HepG2 (cell line): Measurements from ENCODE around the gene PSMG4. TPM values are rescaled to one million over a fixed set of nuclear protein-coding genes. Genes with fewer than 3 reads are reported as not detected.
A peak's percentile ranks its signal among the peaks of the same experiment; 100 is the strongest.

Experiments
- HDAC2 ChIP-seq: sonication (generic); formaldehyde crosslinking; IDR thresholded peaks from 2 replicates; pipeline ENCODE4 v1.4.0; 2020; ENCODE audit warnings: missing genetic modification reagents
- KLF16 ChIP-seq, 2 experiments: sonication (generic) in 1 of 2; formaldehyde crosslinking in 1 of 2; IDR thresholded peaks; 2 replicates each; pipeline versions ENCODE4 v1.6.1 to v1.8.0; 2016 to 2023; ENCODE audit warnings: missing genetic modification reagents in 2 of 2, missing compliant biosample characterization in 1 of 2
- NFAT5 ChIP-seq: sonication (generic); formaldehyde crosslinking; IDR thresholded peaks from 2 replicates; pipeline ENCODE4 v1.4.0; 2020; ENCODE audit warnings: missing genetic modification reagents
- NR2C2 ChIP-seq: sonication (generic); formaldehyde crosslinking; IDR thresholded peaks from 2 replicates; pipeline ENCODE4 v1.4.0; 2020; ENCODE audit warnings: missing genetic modification reagents, mild to moderate bottlenecking, moderate library complexity, borderline replicate concordance
- SKIL ChIP-seq: sonication (generic); formaldehyde crosslinking; IDR thresholded peaks from 2 replicates; pipeline ENCODE4 v1.8.0; 2022; ENCODE audit warnings: missing genetic modification reagents, mild to moderate bottlenecking, moderate library complexity, borderline replicate concordance
- TIGD3 ChIP-seq: sonication (generic); formaldehyde crosslinking; IDR thresholded peaks from 2 replicates; pipeline ENCODE4 v1.5.1; 2020; ENCODE audit warnings: mild to moderate bottlenecking, missing genetic modification reagents, borderline replicate concordance
- ZFP82 ChIP-seq: sonication (generic); formaldehyde crosslinking; IDR thresholded peaks from 2 replicates; pipeline ENCODE4 v1.5.1; 2020; ENCODE audit warnings: mild to moderate bottlenecking, missing genetic modification reagents, borderline replicate concordance
- ZFY ChIP-seq: sonication (generic); formaldehyde crosslinking; IDR thresholded peaks from 2 replicates; pipeline ENCODE4 v1.4.0; 2020; ENCODE audit warnings: missing genetic modification reagents
- ZKSCAN8 ChIP-seq: IDR thresholded peaks from 2 replicates; pipeline ENCODE4 v1.6.1; 2016; ENCODE audit warnings: borderline replicate concordance, missing genetic modification reagents, missing compliant biosample characterization
- ZNF124 ChIP-seq: sonication (generic); formaldehyde crosslinking; IDR thresholded peaks from 2 replicates; pipeline ENCODE4 v1.4.0; 2020; ENCODE audit warnings: missing genetic modification reagents
- ZNF18 ChIP-seq: sonication (generic); formaldehyde crosslinking; IDR thresholded peaks from 2 replicates; pipeline ENCODE4 v1.8.0; 2022; ENCODE audit warnings: mild to moderate bottlenecking, missing genetic modification reagents; ENCODE audit not compliant: insufficient replicate concordance
- ZNF350 ChIP-seq: sonication (generic); formaldehyde crosslinking; IDR thresholded peaks from 2 replicates; pipeline ENCODE4 v1.4.0; 2020; ENCODE audit warnings: mild to moderate bottlenecking, low read depth, missing genetic modification reagents, borderline replicate concordance
- polyA plus RNA-seq, 8 experiments: library from polyadenylated mRNA; depleted of rRNA in 3 of 8; stranded (reverse) in 7 of 8; unstranded in 1 of 8; fragments of >200 nt; fragmentation: Illumina TruSeq in 4 of 8; extraction: Trizol in 4 of 8; gene quantifications; 2 replicates each; pipeline versions ENCODE4 v1.2.1 to v1.2.3, GENCODE V29; 2011 to 2016; ENCODE audit warnings: low read depth in 4 of 8, missing spikeins in 1 of 8, mixed read lengths in 1 of 8; ENCODE audit not compliant: insufficient read depth in 1 of 8
- total RNA-seq, 5 experiments: library from RNA; depleted of rRNA; stranded (reverse); fragments of >200 nt; fragmentation: Illumina TruSeq; extraction: Trizol; gene quantifications; 2 replicates each; pipeline ENCODE4 v1.2.3, GENCODE V29; 2016; ENCODE audit warnings: low read depth in 1 of 5
- TF ChIP-seq, protein P1 (sequence below): sonication (generic); formaldehyde crosslinking; IDR thresholded peaks from 2 replicates; pipeline ENCODE4 v1.9.0; 2021; ENCODE audit warnings: missing genetic modification reagents, borderline replicate concordance
- TF ChIP-seq, protein P2 (sequence below): sonication (generic); formaldehyde crosslinking; IDR thresholded peaks from 2 replicates; pipeline ENCODE4 v1.5.1; 2020; ENCODE audit warnings: mild to moderate bottlenecking, missing genetic modification reagents, moderate library complexity

PSMG4 gene
- total and polyA plus RNA-seq, 2 of the 13 experiments (the other 11 are each of a cell fraction or from before 2014, with no cell fraction given): 28.5 to 32.8 TPM

DNA sequence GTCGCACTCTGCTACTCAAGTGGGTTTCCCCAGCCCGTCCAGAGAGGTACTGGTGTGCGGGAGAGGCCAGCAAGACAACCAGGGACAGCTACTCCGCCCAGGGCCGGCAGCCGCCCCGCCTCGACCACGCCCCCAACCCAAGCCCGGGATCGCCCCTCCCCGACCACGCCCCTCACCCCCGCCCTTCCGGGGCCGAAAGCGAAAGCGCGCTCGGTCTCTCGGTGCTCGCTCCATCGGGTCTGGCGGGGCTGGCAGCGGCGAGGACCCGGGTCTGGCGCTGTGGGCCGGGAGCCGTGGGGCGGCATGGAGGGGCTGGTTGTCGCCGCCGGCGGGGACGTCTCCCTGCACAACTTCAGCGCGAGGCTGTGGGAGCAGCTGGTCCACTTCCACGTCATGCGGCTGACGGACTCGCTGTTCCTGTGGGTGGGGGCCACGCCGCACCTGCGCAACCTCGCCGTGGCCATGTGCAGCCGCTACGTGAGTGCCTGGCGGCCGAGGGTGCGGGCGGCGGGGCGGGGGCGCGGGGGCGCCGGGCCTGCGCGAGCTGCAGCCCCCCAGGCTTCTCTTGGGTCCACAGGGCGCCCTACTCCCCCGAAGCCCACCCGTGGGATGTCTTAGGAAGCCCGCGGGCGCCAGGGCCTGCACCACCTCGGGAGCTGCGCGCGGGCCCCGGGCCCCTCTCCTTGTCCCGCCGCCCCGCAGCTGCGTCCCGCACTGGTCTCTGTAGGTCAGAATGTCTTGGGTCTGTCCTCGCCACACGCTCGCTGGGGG lies at the start of gene PSMG4 (continued):
- TF ChIP-seq ZNF18 (CRISPR knock-in tag): no peak
- 0 out of 2 replicates have a peak, but pooled peaks have one; percentile 57 for TF ChIP-seq ZNF124 (CRISPR knock-in tag)
- TF ChIP-seq ZFY (CRISPR knock-in tag): peak; percentile 98
- TF ChIP-seq ZNF350 (CRISPR knock-in tag): no peak
- TF ChIP-seq NFAT5 (CRISPR knock-in tag): peak; percentile 79
- TF ChIP-seq SKIL (CRISPR knock-in tag): peak; percentile 17; the same call in 1 of the 2 replicates
- peak; percentile 73 for TF ChIP-seq HDAC2
- TF ChIP-seq, protein P1, sequence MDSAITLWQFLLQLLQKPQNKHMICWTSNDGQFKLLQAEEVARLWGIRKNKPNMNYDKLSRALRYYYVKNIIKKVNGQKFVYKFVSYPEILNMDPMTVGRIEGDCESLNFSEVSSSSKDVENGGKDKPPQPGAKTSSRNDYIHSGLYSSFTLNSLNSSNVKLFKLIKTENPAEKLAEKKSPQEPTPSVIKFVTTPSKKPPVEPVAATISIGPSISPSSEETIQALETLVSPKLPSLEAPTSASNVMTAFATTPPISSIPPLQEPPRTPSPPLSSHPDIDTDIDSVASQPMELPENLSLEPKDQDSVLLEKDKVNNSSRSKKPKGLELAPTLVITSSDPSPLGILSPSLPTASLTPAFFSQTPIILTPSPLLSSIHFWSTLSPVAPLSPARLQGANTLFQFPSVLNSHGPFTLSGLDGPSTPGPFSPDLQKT: no peak
- TF ChIP-seq TIGD3 (CRISPR knock-in tag): no peak; the same call in 1 of the 2 replicates
- TF ChIP-seq NR2C2 (CRISPR knock-in tag): peak; percentile 82
- TF ChIP-seq, protein P2, sequence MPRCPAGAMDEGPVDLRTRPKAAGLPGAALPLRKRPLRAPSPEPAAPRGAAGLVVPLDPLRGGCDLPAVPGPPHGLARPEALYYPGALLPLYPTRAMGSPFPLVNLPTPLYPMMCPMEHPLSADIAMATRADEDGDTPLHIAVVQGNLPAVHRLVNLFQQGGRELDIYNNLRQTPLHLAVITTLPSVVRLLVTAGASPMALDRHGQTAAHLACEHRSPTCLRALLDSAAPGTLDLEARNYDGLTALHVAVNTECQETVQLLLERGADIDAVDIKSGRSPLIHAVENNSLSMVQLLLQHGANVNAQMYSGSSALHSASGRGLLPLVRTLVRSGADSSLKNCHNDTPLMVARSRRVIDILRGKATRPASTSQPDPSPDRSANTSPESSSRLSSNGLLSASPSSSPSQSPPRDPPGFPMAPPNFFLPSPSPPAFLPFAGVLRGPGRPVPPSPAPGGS (CRISPR knock-in tag): peak; percentile 51
- peak; percentile 74; the same call in 1 of the 2 replicates for TF ChIP-seq ZKSCAN8 (CRISPR knock-in tag)
- peak in 1 of 2 experiments; percentile 94; a peak in 2 of 4 replicates for TF ChIP-seq KLF16 (CRISPR knock-in tag; IDR thresholded peaks at IDR 0.05)
- TF ChIP-seq ZFP82 (CRISPR knock-in tag): no peak
